Measurements from ENCODE around the gene CDC42SE2. TPM values are rescaled to one million over a fixed set of nuclear protein-coding genes. Genes with fewer than 3 reads are reported as not detected.

Gene CDC42SE2
- total RNA-seq, 1 experiment from 2014 or later: 46.1 TPM

DNA sequence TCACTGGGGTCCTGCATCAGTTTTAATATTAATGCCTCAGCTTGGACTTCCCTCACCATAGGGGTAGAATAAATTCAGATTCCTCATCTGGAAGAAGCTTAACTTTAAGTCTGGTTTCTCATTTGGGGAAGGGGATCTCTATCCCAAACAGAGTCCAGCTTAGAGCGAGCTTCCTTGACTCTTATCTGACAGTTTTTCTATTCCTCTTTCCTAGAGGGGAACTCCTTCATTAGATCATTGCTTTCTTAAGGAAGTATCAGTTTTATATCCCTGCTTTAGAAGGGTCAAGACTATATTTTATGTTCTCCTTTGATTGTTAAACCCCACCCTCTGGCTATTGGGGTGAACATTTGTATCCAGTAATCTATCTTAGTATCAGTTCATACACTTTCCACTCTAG, 24.2 kb upstream of the CDC42SE2 start:
- H3K4me1 ChIP-seq (ENCODE audit: control insufficient read depth, insufficient read depth, low read length): 0 out of 2 replicates have a peak, but pooled peaks cover 4% of the 10 kb centered on the region
- in situ Hi-C loops (cut with HindIII; ENCODE audit: low pct_unique_long_range_greater_than_20kb, low sequenced_read_pairs): no loop called here
- H3K9me3 ChIP-seq (ENCODE audit: control insufficient read depth, insufficient read depth, low read depth, low read length): no peaks in the 10 kb centered on the region
- no peak overlapping the region for H3K27ac ChIP-seq (ENCODE audit: low read length)
- POLR2A ChIA-PET: no interaction called here
- BruUV-seq (replicated peaks): no TSS peak
- no peak for DNase-seq (ENCODE audit: low read depth, low spot score)
- CTCF ChIA-PET: no interaction called here
- intact Hi-C loops (cut with micrococcal nuclease; ENCODE audit: unreplicated experiment): no loop called here
- H3K4me3 ChIP-seq (ENCODE audit: low read depth in 2 of 2, low read length in 2 of 2): no peak overlapping the region
- ATAC-seq: no peak
- no peaks in the 10 kb centered on the region for H3K27me3 ChIP-seq (ENCODE audit: control insufficient read depth, insufficient read depth, low read length)
- no peaks in the 10 kb centered on the region for H3K36me3 ChIP-seq (ENCODE audit: control insufficient read depth, insufficient read depth, low read length)
- TF ChIP-seq TCF7L2 (IDR thresholded peaks at IDR 0.05; ENCODE audit: low read depth, low read length) (no peak), CTCF (IDR thresholded peaks at IDR 0.05) (no peak), POLR2AphosphoS5 (IDR thresholded peaks at IDR 0.05; ENCODE audit: low read depth, low read length) (no peak), REST (IDR thresholded peaks at IDR 0.05; ENCODE audit: insufficient read depth in 1 of 2, low read depth in 2 of 2, low read length in 1 of 2) (no peak), SIN3A (IDR thresholded peaks at IDR 0.05; ENCODE audit: borderline replicate concordance, insufficient read depth, low read depth, low read length) (no peak)

DNA sequence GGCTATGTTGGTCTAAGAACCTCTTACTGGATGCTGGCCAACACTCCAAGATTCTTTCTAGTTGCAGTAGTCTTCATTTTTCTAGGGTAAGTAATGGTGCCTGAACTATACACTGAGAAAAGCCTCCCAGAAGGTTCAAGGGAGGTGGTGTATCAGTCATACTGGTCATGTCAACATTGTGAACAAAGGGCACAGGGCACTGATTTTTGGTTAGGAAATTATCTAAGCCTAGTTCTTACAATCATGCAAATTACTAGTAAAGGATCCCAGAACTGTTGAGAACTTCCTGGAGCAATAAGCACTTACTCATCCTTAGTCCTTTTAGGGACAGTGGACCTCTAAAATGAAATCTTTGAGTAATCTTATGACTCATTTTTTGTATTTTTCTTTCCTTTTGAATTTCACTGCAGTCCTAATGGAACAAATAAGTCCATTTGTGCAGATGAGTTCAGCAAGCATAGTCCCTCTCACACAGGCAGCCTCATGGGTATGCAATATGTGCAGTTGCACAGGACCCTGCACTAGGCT, 21.1 kb upstream of the CDC42SE2 start:
- H3K4me3 ChIP-seq (ENCODE audit: low read depth in 2 of 2, low read length in 2 of 2): no peak overlapping the region
- no peak for DNase-seq (ENCODE audit: low read depth, low spot score)
- 0 out of 2 replicates have a peak, but pooled peaks cover 4% of the 10 kb centered on the region for H3K4me1 ChIP-seq (ENCODE audit: control insufficient read depth, insufficient read depth, low read length)
- no peaks in the 10 kb centered on the region for H3K36me3 ChIP-seq (ENCODE audit: control insufficient read depth, insufficient read depth, low read length)
- intact Hi-C loops (cut with micrococcal nuclease; ENCODE audit: unreplicated experiment): no loop called here
- H3K27ac ChIP-seq (ENCODE audit: low read length): no peak overlapping the region
- H3K9me3 ChIP-seq (ENCODE audit: control insufficient read depth, insufficient read depth, low read depth, low read length): peaks cover 5% of the 10 kb centered on the region; the same call in 1 of the 2 replicates
- no TSS peak for BruUV-seq (replicated peaks)
- no peak; the same call in 1 of the 2 replicates for ATAC-seq
- no peaks in the 10 kb centered on the region for H3K27me3 ChIP-seq (ENCODE audit: control insufficient read depth, insufficient read depth, low read length)
- in situ Hi-C loops (cut with HindIII; ENCODE audit: low pct_unique_long_range_greater_than_20kb, low sequenced_read_pairs): no loop called here
- ChIA-PET POLR2A (no interaction called here), CTCF (no interaction called here)
- no peak for TF ChIP-seq CTCF (IDR thresholded peaks at IDR 0.05)
- TF ChIP-seq SIN3A (IDR thresholded peaks at IDR 0.05; ENCODE audit: borderline replicate concordance, insufficient read depth, low read depth, low read length): no peak
- no peak for TF ChIP-seq REST (IDR thresholded peaks at IDR 0.05; ENCODE audit: insufficient read depth in 1 of 2, low read depth in 2 of 2, low read length in 1 of 2)
- TF ChIP-seq POLR2AphosphoS5 (IDR thresholded peaks at IDR 0.05; ENCODE audit: low read depth, low read length): no peak
- no peak for TF ChIP-seq TCF7L2 (IDR thresholded peaks at IDR 0.05; ENCODE audit: low read depth, low read length)
